Left ventricle myocardium inferior (tissue), 1 donor: ENCODE results near the gene LY6G5C. TPM values are rescaled to one million over a fixed set of nuclear protein-coding genes. Genes with fewer than 3 reads are reported as not detected.

ENCODE experiments used
- DNase-seq: peaks from one replicate; pipeline ENCODE4 v3.0.0-alpha.2; 2020
- H3K27ac ChIP-seq: fragments of 200-600 bp; replicated peaks from 2 replicates; pipeline ENCODE4 v1.8.0; 2021
- H3K27me3 ChIP-seq: fragments of 200-600 bp; 2 replicates; pipeline ENCODE4 v1.8.0; 2021; ENCODE audit warnings: low read depth
- H3K36me3 ChIP-seq: fragments of 200-600 bp; 2 replicates; pipeline ENCODE4 v1.8.0; 2021
- H3K4me1 ChIP-seq: fragments of 200-600 bp; 2 replicates; pipeline ENCODE4 v1.8.0; 2021
- H3K4me3 ChIP-seq: fragments of 200-600 bp; 2 replicates; pipeline ENCODE4 v1.8.0; 2021; ENCODE audit warnings: mild to moderate bottlenecking, moderate library complexity
- H3K9me3 ChIP-seq: fragments of 200-600 bp; replicated peaks from 2 replicates; pipeline ENCODE4 v1.8.0; 2021
- intact Hi-C: fragments of 100-400 bp; cut with micrococcal nuclease; formaldehyde crosslinking; loops from one replicate; pipeline ENCODE4 v1.11.0; 2022
- long read RNA-seq: library from polyadenylated mRNA; unstranded; transcript quantifications from one replicate; pipeline ENCODE4 v2.0.0, GENCODE V29; 2021
- total RNA-seq: library from RNA; stranded (reverse); fragmentation: NEBNext Ultra II Directional; extraction: Animal tissue kit (Norgen Biotek cat#: 25700); gene quantifications from one replicate; pipeline ENCODE4 v1.2.1, GENCODE V29; 2021
- TF ChIP-seq, protein P1 (sequence below): fragments of 200-600 bp; IDR thresholded peaks from 2 replicates; pipeline ENCODE4 v1.8.0; 2021; ENCODE audit warnings: antibody characterized with exemption, mild to moderate bottlenecking, borderline replicate concordance
- donor health status: DM: no; HTN: yes; CAD: no; lungs with severe emphysema.

Gene LY6G5C, protein sequence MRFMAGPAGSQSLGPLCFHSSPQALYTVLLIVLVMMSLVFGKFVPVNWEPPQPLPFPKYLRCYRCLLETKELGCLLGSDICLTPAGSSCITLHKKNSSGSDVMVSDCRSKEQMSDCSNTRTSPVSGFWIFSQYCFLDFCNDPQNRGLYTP
- total RNA-seq, result 1.5 TPM
- long read RNA-seq, partial matches to known transcripts, result 0 of 5 reads
- long read RNA-seq, other reads (novel, unspliced or antisense), result 4 of 5 reads

DNA sequence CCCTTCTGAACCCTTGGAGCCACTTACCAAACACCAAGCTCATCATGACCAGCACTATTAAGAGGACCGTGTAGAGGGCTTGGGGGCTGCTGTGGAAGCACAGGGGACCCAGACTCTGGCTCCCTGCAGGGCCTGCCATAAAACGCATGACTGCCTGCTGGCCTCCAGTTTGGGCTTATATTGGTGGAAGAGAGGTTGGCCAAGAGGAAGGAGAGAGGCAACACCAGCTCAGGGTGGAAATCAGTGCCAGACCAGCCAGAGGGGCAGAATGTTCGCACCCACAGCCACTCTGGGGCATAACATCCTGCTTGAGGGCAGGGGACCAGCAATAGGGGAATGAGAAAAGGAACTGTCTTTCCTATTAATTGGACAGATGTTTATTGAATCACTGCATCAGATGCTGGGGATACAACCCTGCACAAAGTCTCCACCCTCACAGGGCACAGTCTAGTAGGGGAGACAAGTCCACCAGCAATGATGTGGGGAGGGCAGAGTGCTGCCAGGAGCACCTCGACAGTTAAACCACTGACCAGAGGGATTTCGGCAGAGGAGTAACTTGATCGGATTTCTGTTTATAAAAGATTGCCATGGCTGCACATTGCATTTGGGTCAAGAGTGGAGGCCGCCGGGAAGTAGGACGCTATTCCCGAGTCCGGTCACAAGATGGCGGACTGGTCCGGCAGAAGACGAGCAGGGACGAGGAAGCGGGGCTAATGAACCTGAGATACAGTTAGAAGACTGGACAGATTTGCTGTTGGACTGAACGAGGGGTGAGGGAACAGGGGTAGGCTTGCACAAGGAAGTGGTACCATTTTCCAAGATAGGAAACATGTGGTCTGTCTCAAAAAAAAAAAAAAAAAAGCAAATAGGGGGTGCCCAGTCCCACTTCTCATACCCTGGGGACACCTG, at the start of gene LY6G5C:
Gene LY6G5C (minus strand): TSS at position 842 of the 909 bp plus-strand sequence. CDS start 694 bp downstream, at position 148.
- Histone ChIP-seq H3K27ac (peak within 1 kb of the TSS; percentile 72), H3K4me3 (peak within 1 kb of the TSS; percentile 74), H3K9me3 (no peaks in the 10 kb centered on the region), H3K4me1 (peaks cover 27% of the 10 kb centered on the region), H3K27me3 (no peaks in the 10 kb centered on the region), H3K36me3 (peaks cover 7% of the 10 kb centered on the region)
- intact Hi-C loops, result no loop called here
- TF ChIP-seq, protein P1, sequence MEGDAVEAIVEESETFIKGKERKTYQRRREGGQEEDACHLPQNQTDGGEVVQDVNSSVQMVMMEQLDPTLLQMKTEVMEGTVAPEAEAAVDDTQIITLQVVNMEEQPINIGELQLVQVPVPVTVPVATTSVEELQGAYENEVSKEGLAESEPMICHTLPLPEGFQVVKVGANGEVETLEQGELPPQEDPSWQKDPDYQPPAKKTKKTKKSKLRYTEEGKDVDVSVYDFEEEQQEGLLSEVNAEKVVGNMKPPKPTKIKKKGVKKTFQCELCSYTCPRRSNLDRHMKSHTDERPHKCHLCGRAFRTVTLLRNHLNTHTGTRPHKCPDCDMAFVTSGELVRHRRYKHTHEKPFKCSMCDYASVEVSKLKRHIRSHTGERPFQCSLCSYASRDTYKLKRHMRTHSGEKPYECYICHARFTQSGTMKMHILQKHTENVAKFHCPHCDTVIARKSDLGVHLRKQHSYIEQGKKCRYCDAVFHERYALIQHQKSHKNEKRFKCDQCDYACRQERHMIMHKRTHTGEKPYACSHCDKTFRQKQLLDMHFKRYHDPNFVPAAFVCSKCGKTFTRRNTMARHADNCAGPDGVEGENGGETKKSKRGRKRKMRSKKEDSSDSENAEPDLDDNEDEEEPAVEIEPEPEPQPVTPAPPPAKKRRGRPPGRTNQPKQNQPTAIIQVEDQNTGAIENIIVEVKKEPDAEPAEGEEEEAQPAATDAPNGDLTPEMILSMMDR, result peak; percentile 81
- DNase-seq, result peak; percentile 77

DNA sequence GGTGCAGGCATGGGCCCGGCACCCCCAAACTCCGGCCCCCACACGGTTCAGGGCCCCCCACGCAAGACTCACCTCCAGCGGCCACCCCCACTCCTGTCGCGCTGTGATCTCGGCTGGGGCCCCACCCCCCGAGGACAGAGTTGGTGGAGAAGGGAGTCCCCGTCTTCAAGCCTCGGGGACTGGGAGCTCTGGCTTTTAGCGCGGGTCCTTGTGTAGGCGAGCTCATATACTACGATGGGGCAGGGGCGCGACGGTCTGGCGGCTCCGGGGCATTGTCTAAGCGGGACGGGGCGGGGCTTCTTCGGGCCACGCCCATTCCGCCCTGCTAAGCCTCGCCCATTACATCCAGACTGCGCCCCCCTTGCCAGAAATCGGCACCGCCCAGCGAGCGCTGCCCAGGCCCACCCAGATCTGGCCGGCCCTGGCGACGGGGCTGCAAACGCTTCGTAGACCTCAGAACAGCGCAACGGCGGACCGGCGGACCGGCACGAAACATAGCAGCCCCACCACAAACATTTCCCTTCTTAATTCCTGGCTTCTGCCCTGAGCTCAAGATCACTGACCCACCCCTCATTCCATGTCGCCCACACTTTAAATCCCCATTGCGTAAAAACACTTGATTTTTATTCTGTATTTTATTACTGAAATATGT, 49.2 kb upstream of the LY6G5C start:
- H3K36me3 ChIP-seq, result peaks cover 63% of the 10 kb centered on the region
- intact Hi-C loops, result no loop called here
- peak overlapping the region; percentile 98 for H3K27ac ChIP-seq
- no peaks in the 10 kb centered on the region for H3K27me3 ChIP-seq
- H3K4me1 ChIP-seq, result peaks cover 75% of the 10 kb centered on the region
- peak overlapping the region; percentile 93 for H3K4me3 ChIP-seq
- TF ChIP-seq, protein P1, result no peak
- no peaks in the 10 kb centered on the region for H3K9me3 ChIP-seq
- DNase-seq, result peak; percentile 92

DNA sequence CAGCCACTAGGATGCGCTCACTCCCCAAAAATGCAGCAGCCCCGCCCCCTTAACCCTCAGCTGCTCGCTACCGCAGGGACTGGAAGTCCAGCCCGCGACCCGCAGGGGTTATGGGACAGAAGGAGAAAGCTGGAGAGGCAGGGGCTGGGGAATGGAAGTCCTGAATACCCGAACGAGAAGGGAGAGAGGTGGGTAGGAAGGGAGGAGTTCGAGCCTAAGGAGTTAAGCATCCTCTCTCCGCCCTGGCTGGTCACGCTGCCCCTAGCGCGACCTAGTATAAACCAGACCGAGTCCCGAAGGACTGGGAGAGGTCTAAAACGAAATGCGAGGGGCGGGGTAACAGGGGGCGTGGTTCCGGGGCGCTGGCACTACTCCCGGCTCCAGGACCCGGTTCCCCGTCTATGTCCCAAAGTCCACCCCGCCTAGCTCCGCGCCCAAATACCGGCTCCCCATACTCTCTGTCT, 48.7 kb upstream of the LY6G5C start:
- Histone ChIP-seq H3K4me3 (peak overlapping the region; percentile 93), H3K27ac (peak overlapping the region; percentile 98), H3K27me3 (no peaks in the 10 kb centered on the region), H3K36me3 (peaks cover 63% of the 10 kb centered on the region), H3K4me1 (peaks cover 70% of the 10 kb centered on the region), H3K9me3 (no peaks in the 10 kb centered on the region)
- peak; percentile 94 for DNase-seq
- intact Hi-C loops, result no loop called here
- TF ChIP-seq, protein P1, result no peak

DNA sequence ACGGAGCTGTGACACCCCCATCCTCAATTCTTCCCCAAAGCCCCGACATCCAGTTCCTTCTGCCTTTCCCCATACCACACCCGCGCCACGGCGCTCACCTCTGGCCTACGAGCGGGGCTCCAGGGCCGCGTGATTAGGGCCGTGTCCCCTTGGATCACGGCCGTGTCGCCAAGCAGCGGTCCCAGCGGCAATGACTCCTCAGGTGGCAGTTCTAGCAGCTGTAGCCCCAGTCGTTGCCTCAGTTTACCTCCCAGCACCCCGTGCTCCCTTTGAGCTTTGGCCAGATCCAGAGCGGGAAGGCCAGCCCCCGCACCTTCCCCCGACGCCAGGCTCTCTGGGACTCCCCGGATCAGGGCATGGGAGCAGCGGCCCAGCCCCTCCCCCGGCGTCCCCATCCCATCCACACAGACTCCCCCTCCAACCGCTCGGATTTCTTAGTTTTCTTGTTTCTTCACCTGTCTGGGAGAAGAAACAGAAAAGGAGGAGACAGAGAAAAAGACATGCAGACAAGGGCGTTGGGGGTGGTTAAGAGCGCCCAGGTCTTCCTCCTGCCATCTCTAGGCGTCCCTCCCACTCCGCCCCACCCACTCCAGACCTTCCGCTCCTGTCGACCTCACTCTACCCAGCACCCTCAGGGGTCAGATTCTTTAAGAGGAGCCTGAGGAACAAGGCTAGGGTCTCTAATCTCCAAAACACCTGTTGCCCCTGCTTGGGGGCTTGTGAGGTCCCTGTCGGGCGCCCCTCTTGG, 48.1 kb upstream of the LY6G5C start, which contains the start of gene DDAH2:
Gene DDAH2 (minus strand): TSS at position 533 of the 748 bp plus-strand sequence. CDS start 138 bp downstream, at position 395.
- Histone ChIP-seq H3K36me3 (peaks cover 62% of the 10 kb centered on the region), H3K27me3 (no peaks in the 10 kb centered on the region), H3K27ac (peak within 1 kb of the TSS; percentile 98), H3K4me1 (peaks cover 64% of the 10 kb centered on the region), H3K9me3 (no peaks in the 10 kb centered on the region), H3K4me3 (peak within 1 kb of the TSS; percentile 93)
- DNase-seq, result no peak
- intact Hi-C loops, result no loop called here
- TF ChIP-seq, protein P1, result peak; percentile 66
